ENCODE measurements around the gene ZNF562.

GRCh38 chr19:9636018-9636417 is 38.9 kb downstream of the ZNF562 start:
- TF ChIP-seq CTCF (IDR thresholded peaks at IDR 0.05) = no peak
- no peak for TF ChIP-seq NR2C2 (CRISPR knock-in tag; IDR thresholded peaks at IDR 0.05)
- no peak for TF ChIP-seq USF2 (CRISPR knock-in tag; IDR thresholded peaks at IDR 0.05)
- TF ChIP-seq NR3C1 (CRISPR knock-in tag; conservative IDR thresholded peaks at IDR 0.05; ENCODE audit: low read depth) = no peak
- TF ChIP-seq ETV6 (CRISPR knock-in tag; IDR thresholded peaks at IDR 0.05) = no peak
- no peak for TF ChIP-seq CREB1 (CRISPR knock-in tag; IDR thresholded peaks at IDR 0.05)
- no peak for TF ChIP-seq CREM (CRISPR knock-in tag; IDR thresholded peaks at IDR 0.05)
- no peak for TF ChIP-seq SP1 (CRISPR knock-in tag; conservative IDR thresholded peaks at IDR 0.05)
